Hepatocyte (in vitro differentiated cells): ENCODE results near the gene MYLIP. TPM values are rescaled to one million over a fixed set of nuclear protein-coding genes. Genes with fewer than 3 reads are reported as not detected.

Source experiments
- DNase-seq: peaks from one replicate; pipeline ENCODE4 v3.0.0-alpha.2; 2016; ENCODE audit warnings: low spot score
- H2AFZ ChIP-seq: fragments of 200-600 bp; sonication (generic); 2 replicates; pipeline ENCODE4 v1.6.0; 2016; ENCODE audit warnings: antibody characterized with exemption, mild to moderate bottlenecking
- H3K27ac ChIP-seq: fragments of 200-600 bp; sonication (generic); 2 replicates; pipeline ENCODE4 v1.5.1; 2016; ENCODE audit warnings: mild to moderate bottlenecking
- H3K27me3 ChIP-seq: fragments of 200-600 bp; sonication (generic); 2 replicates; pipeline ENCODE4 v1.6.1; 2016
- H3K36me3 ChIP-seq: fragments of 200-600 bp; sonication (generic); replicated peaks from 2 replicates; pipeline ENCODE4 v1.5.1; 2016; ENCODE audit warnings: low read depth; ENCODE audit not compliant: insufficient read depth
- H3K4me1 ChIP-seq: fragments of 200-600 bp; sonication (generic); 2 replicates; pipeline ENCODE4 v1.5.1; 2016; ENCODE audit warnings: mild to moderate bottlenecking, moderate library complexity; ENCODE audit not compliant: insufficient read depth
- H3K4me2 ChIP-seq: fragments of 200-600 bp; sonication (generic); 2 replicates; pipeline ENCODE4 v1.6.0; 2016
- H3K4me3 ChIP-seq: fragments of 200-600 bp; sonication (generic); 2 replicates; pipeline ENCODE4 v1.5.1; 2016; ENCODE audit warnings: mild to moderate bottlenecking
- H3K79me2 ChIP-seq: fragments of 200-600 bp; sonication (generic); 2 replicates; pipeline ENCODE4 v1.6.0; 2017; ENCODE audit warnings: mild to moderate bottlenecking
- H3K9me2 ChIP-seq: fragments of 200-600 bp; sonication (generic); replicated peaks from 2 replicates; pipeline ENCODE4 v1.6.0; 2017; ENCODE audit warnings: mild to moderate bottlenecking; ENCODE audit not compliant: insufficient read depth
- H3K9me3 ChIP-seq: fragments of 200-600 bp; sonication (generic); 2 replicates; pipeline ENCODE4 v1.5.1; 2016; ENCODE audit warnings: low read depth, mild to moderate bottlenecking
- H4K20me1 ChIP-seq: fragments of 200-600 bp; sonication (generic); 2 replicates; pipeline ENCODE4 v1.6.0; 2016; ENCODE audit warnings: mild to moderate bottlenecking; ENCODE audit not compliant: insufficient read depth, poor library complexity, severe bottlenecking
- CTCF ChIP-seq: fragments of 200-600 bp; sonication (generic); IDR thresholded peaks from 2 replicates; pipeline ENCODE4 v1.5.1; 2016; ENCODE audit warnings: antibody characterized with exemption, mild to moderate bottlenecking; ENCODE audit not compliant: poor library complexity
- EZH2 ChIP-seq: fragments of 200-600 bp; sonication (generic); IDR thresholded peaks from 2 replicates; pipeline ENCODE4 v1.6.1; 2016; ENCODE audit warnings: antibody characterized with exemption, mild to moderate bottlenecking, borderline replicate concordance
- EZH2phosphoT487 ChIP-seq: fragments of 200-600 bp; sonication (generic); IDR thresholded peaks from one replicate; pipeline ENCODE4 v1.6.1; 2018; ENCODE audit warnings: antibody characterized with exemption, mild to moderate bottlenecking, low read depth, moderate library complexity; ENCODE audit not compliant: unreplicated experiment, severe bottlenecking
- WGBS: methylation state at CpG from one replicate; pipeline ENCODE4 v1.1.6; 2016; ENCODE audit warnings: low lambda C conversion rate; ENCODE audit errors: missing lambda C conversion rate; 5-methylcytosine and 5-hydroxymethylcytosine counted together
- microRNA-seq: library from miRNA; unstranded; fragments of <30 nt; microRNA quantifications from one replicate; pipeline ENCODE4, GENCODE V29; 2017
- polyA plus RNA-seq: library from polyadenylated mRNA; unstranded; fragments of >200 nt; fragmentation: Nextera tagmentation; extraction: Ambion mirVana; gene quantifications from 2 replicates; pipeline ENCODE4 v1.2.1, GENCODE V29; 2016
- small RNA-seq: library from RNA; depleted of rRNA; stranded (forward); fragments of <200 nt; gene quantifications from one replicate; pipeline ENCODE3, GENCODE V24; 2014
- total RNA-seq: library from RNA; depleted of rRNA; stranded (reverse); fragments of >200 nt; gene quantifications from 2 replicates; pipeline ENCODE4 v1.2.3, GENCODE V29; 2014

MYLIP gene
- total and polyA plus RNA-seq, 2 experiments from 2014 or later: 76.0 to 85.7 TPM

GRCh38 chr6:16196260-16196983 lies 67.5 kb downstream of the MYLIP start:
- Histone ChIP-seq H3K36me3 (no peaks in the 10 kb centered on the region), H3K4me3 (no peak overlapping the region), H3K9me2 (no peaks in the 10 kb centered on the region), H3K4me2 (no peak overlapping the region), H3K27me3 (no peaks in the 10 kb centered on the region), H3K9me3 (no peaks in the 10 kb centered on the region), H3K4me1 (peaks cover 20% of the 10 kb centered on the region), H2AFZ (no peak overlapping the region), H3K27ac (no peak overlapping the region), H3K79me2 (no peaks in the 10 kb centered on the region), H4K20me1 (no peaks in the 10 kb centered on the region)
- DNase-seq: no peak
- TF ChIP-seq EZH2phosphoT487: no peak
- no peak for TF ChIP-seq EZH2
- no peak for TF ChIP-seq CTCF
- WGBS: 90% methylated on average over 14 of the region's 14 CpGs

- no peaks in the 10 kb centered on the region for H4K20me1 ChIP-seq
- TF ChIP-seq EZH2: no peak
- no peak for TF ChIP-seq CTCF
- TF ChIP-seq EZH2phosphoT487: no peak
- H3K4me1 ChIP-seq: peaks cover 15% of the 10 kb centered on the region
- WGBS: 78% methylated on average over 14 of the region's 19 CpGs
- H3K36me3 ChIP-seq: no peaks in the 10 kb centered on the region
- no peaks in the 10 kb centered on the region for H3K9me3 ChIP-seq
- no peak overlapping the region for H3K27ac ChIP-seq
- no peak overlapping the region for H3K4me2 ChIP-seq
- H3K27me3 ChIP-seq: no peaks in the 10 kb centered on the region
- no peaks in the 10 kb centered on the region for H3K79me2 ChIP-seq
- no peaks in the 10 kb centered on the region for H3K9me2 ChIP-seq
- DNase-seq: no peak
- no peak overlapping the region for H3K4me3 ChIP-seq
- H2AFZ ChIP-seq: no peak overlapping the region
Measured at GRCh38 chr6:16196984-16197546, 68.2 kb downstream of the MYLIP start.

Small RNAs within 50 kb of the gene (microRNA-seq; reads per million reads assigned to microRNA genes)
- not detected for gene MIR4639

Small RNAs within 50 kb of the gene (small RNA-seq; reads per million reads assigned to genes)
- gene MIR4639: not detected

Other genes with a start within 250 kb of the MYLIP start
- 6.1 and 8.7 TPM in 2 replicates for gene GMPR, start 109.5 kb downstream of the MYLIP start, total RNA-seq
- gene GMPR, start 109.5 kb downstream of the MYLIP start, polyA plus RNA-seq: 16.5 and 16.6 TPM in 2 replicates